LoVo (cell line): ENCODE data around the gene NOVA2.

ENCODE experiments used
- DNase-seq: peaks from one replicate; pipeline ENCODE4 v3.0.0-alpha.2; 2016; ENCODE audit warnings: low spot score

NOVA2 gene

GRCh38 chr19:45962021-45962420 lies 11.6 kb downstream of the NOVA2 start:
- no peak for DNase-seq

DNA sequence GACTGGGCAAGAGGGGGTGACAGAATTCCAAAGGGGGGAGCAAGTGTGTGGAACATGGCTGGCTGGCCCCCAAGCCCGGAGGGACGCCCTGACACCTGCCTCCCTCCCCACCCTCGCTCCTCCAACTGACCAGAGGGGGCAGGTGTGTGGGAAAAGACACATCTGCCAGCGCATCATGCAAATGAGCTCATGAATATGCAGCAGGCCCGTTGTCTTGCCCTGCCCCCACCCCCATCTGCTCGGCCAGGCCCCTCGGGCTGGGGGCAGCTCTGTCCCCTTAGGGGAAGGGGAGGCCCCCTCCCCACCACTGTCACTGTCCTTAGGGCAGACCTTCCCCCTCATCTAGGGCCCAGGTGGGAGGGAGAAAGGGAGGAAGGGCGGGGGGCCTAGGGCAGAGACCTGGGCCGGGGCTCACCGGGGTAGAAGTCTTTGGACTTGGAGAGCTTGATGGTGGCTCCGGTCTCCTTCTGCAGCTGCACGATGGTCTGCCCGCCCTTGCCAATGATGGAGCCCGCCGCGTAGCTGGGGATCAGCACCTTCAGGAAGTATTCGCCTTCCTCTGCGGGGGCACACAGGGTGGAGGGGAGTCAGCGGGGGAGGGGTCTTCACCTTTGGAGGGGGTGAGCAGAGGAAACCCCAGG lies 12.9 kb downstream of the NOVA2 start:
- DNase-seq, result no peak

GRCh38 chr19:45959517-45960025 lies 14.1 kb downstream of the NOVA2 start:
- no peak for DNase-seq

- DNase-seq, result no peak
Observed at GRCh38 chr19:45958769-45959516, 14.7 kb downstream of the NOVA2 start.

- DNase-seq, result no peak
Observed at GRCh38 chr19:45958320-45958719, 15.3 kb downstream of the NOVA2 start.

DNA sequence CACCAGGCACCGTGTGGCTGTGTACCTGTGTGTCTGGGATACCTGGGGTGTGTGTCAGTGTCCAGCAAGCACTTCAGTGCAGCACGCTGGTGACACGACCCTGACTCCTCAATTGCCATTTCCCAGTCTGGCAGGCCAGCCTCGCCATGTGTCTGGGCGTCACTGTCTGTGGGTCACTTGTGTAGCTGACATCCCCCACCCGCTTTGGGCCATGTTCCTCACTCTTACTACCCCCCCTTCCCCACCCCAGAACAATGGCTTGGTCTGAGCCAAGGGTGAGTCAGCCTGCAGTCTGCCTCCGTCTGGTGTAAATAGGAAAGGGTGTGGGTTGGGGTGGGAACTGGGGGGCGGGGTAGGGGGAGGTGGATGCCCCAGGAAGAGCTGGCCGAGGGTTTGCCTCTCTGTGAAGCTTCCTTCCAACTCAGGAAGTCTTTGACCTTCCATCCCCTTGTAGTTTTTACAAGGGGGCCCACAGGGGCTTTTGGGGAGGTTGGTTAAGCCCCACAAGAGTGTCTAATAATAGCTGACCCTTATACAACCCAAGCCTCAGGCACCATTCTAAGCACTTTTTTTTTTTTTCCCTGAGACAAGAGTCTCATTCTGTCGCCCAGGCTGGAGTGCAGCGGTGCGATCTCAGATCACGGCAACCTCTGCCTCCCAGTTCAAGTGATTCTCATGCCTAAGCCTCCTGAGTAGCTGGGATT lies 17.6 kb downstream of the NOVA2 start:
- DNase-seq, result no peak

DNA sequence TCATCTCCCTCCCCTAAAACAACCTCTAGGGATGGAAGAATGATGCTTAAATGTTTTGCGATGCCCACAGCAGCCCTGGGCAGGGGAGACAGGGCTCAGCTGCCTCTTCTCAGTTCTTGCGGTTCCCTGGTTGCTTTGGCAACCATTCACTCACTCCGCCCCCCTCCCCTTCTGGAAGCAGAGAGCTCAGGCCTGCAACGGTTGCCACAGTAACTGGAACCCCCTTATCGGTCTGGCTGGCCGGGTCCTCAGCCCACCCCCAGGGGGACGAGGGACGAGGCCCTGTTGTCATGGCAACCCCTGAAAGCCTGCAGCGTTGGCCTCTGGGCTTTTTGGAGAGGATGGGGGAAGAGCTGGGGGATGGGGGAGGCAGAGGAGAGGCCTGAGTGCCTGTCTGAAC lies 19.5 kb downstream of the NOVA2 start:
- DNase-seq, result no peak

DNA sequence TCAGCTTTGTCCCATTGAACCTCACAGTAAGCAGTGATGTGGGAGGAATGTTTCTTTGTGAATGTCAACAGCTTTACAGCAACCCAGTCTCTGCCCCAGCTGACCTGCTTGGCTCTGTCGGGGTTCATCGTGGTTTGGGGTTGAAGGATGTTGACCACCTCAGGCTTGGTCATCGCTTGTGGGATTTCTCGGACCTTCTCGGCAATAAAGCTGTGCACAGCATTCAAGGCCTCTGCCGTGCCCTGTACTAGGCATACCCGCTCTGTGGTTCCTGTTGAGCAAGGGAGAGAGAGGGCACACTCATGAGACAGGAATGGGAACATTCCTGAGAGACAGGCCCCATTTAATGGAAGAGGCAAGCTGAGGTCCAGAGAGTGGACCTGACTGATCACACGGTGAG lies 20.0 kb downstream of the NOVA2 start:
- no peak for DNase-seq

DNA sequence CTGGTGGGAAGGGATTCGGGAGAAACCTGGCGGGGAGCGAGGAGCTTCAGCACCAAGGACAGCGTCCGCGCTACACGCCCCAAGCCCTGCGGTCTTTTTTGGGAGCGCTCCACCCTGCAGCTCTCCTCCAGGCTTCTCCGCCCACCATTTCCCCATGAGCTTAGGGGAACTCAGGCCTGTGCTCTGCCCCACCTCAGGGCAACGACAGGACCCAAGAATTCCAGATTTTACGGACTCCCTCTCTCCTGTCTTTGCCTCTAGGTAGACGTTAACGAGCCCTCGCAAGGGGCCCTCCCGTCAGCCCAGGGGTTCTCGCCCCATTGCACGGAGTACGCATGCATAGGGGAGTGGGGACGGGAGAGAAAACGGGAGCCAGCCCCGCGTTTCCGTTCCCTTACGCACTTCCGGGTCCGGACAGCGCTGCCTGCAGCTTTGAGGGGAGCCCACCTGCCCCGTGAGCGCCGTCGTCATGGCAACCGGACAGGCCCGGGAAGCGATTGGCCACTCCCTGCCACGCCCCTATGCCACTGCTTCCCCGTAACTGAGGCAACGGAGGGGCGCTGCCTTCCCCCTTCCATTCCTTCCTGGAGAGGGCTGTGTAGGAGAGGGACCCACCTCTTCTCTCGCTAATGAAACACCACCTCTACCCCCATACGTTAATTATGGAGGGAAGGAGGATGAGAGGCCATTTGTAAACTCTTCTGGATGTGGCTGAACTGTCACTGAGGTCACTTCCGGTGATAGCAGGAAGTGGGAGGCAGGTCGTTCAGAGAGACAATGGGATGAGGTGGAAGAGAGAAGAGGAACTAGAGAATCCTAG lies 20.8 kb downstream of the NOVA2 start:
- DNase-seq, result peak; percentile 37

DNA sequence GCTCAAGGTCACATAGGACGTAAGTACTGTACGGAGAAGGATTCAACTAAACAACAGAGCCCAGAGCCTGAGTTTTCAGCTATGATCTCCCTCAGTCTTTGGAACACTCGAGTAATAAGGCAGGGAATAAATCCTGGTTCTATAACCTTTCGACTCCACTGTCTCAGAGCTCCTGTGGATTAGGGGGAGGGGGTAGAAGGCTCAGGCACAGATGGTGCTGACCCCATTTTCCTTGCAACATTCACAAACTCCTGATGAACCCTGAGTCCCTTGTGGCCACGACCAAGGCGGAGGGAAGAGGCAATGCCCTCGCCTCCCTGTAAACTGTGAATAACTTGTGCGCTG lies 21.4 kb downstream of the NOVA2 start:
- no peak for DNase-seq

DNA sequence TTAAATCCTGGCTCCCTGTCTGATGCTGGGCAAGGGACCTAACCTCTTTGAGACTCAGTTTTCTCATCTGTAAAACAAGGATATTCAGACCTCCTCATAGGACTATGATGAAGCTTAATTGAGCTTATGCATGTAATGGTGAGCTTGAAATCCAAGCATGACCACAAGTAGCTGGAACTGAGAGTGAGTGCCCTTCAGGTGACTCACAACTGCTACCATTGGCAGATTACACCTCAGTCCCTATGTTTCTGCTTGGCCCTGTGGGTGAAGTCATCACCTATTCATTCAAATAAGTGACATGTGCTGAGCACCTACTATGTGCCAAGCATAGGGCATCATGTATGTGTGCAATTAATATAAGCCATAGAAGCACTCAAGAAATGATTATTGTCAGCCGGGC lies 25.7 kb downstream of the NOVA2 start:
- no peak for DNase-seq

DNA sequence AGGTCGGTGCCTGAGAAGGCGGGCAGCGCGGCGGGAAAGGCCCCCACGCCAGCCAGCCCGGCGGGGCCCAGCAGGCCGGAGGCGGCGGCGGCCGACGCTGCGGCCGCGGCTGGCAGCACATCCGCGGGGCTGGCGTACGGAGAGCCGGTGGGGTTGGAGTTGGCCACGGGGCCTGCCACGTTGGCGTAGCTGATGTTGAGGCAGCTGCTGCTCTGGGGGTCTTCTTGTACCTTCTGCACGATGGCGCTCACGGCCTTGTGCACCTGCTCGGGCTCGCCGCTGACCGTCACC lies 33.2 kb downstream of the NOVA2 start:
- no peak for DNase-seq

DNA sequence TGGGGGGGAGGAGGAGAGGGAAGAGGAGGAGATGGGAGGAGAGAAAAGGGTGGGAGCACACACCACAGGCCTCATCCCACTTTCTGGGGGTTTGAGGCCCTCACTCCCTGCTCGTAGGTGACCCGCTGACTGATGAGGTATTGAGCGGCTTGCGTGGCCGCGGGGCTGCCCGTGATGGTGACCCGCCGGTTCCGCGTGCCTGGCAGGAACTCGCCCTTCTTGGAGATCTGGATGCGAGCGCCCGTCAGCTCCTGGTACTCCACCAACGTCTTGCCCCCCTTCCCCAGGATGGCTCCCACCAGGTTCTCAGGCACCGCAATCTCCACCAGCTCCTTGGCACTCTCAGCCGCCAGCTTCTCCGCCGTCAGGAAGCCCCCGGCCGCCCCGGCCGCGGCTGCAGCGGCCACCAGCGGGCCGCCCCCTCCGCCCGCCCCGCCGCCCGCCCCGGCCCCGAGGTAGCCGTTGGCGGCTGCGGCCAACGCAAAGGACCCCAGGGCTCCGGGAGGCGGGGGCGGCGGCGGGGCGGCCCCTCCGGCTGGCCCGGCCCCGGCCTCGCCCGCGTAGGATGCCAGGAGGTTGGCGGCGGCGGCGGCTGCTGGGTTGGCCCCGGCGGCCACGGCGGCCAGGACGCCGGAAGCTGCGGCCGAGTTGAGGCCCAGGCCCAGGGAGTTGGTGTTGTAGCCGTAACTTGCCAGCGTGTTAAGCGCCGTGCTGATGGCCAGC lies 33.7 kb downstream of the NOVA2 start:
- no peak for DNase-seq

DNA sequence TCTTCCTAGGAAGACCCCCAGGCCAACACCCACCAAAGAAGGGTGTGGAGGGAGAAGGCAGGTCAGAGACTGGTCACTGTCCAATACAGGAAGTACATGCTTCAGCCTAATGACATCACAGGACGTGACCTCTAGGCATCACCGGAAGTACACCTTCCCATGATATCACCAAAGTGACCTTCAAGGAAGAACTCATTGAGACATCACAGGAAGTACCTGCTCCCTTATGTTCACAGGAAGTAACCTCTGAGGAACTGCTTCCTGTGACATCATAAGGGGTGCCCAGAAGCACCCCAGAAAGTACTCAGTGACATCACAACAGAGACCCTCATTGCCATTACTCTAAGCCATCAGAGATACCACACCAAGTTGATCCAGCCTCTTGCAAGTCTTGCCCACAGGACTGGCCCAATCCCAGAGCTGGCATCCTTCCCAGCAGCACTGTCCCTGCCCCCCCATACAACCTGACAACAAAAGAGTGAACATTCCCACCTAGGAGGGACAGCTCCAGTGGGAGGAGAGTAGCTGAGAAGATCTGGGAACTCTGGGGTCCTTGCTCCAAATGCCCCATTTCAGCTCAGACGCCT lies 34.8 kb downstream of the NOVA2 start:
- no peak for DNase-seq

GRCh38 chr19:45935267-45935666 lies 38.4 kb downstream of the NOVA2 start:
- DNase-seq, result no peak

- no peak for DNase-seq
Observed at GRCh38 chr19:45934551-45935230, 39.0 kb downstream of the NOVA2 start.

DNA sequence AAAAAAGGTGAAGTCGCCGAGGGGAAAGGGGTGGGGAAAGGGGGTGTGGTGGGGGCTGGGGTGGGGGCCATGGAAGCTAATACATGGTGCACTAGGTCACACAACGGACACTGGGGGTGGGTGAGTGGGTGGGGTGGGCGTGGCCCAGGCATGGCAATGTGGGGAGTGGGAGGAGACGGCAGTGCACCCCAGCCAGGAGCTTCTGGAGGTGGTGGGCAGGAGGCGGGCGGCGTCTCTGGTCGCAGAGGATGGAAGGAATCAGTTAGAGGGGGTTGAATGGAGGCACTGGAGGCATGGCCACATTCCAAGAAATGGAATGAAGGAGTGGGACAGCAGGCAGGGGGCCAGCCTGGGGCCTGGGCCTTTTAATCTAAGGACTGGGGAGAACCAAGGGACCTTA lies 39.9 kb downstream of the NOVA2 start:
- no peak for DNase-seq

DNA sequence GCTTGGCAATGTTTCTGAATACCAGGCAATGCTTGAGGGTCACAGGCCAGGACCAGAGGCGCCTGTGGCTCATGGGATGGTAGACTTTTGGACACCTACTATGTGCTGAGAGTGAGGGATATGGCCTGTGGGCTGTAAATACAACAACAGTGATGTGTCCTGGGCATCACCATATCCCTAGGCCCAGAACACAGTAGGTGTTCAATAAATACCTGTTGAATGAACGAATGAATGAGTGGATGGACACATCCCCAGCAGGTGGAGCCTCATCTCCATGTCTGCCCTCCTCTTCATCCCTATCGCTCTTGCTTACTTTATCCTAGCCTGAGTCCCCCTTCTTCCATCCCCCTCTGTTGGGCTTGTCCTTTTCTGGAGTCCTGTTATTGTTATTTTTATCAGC lies 42.6 kb downstream of the NOVA2 start:
- no peak for DNase-seq

GRCh38 chr19:45929247-45929646 lies 44.4 kb downstream of the NOVA2 start:
- DNase-seq, result no peak

- DNase-seq, result peak; percentile 87
Observed at GRCh38 chr19:45927565-45928261, 46.0 kb downstream of the NOVA2 start.
